ENCODE results near the gene OIT3.

The OIT3 gene

DNA sequence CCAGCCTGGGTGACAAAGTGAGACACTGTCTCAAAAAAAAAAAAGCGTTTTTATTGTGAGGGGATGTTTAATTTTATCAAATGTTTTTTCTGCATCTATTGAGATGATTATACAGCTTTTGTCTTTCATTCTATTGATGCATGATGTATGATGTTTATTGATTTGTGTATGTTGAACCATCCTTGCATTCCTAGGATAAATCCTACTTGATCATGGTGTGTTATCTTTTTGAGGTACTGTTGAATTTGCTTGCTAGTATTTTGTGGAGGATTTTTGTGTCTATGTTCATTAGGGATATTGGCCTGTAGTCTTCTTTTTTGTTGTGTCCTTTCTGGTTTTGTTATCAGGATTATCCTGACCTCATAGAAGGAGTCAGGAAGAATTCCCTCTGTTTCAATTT lies 83.3 kb downstream of the OIT3 start:
- no peaks in the 10 kb centered on the region for H3K27me3 ChIP-seq (ENCODE audit: insufficient read depth, low read length)

DNA sequence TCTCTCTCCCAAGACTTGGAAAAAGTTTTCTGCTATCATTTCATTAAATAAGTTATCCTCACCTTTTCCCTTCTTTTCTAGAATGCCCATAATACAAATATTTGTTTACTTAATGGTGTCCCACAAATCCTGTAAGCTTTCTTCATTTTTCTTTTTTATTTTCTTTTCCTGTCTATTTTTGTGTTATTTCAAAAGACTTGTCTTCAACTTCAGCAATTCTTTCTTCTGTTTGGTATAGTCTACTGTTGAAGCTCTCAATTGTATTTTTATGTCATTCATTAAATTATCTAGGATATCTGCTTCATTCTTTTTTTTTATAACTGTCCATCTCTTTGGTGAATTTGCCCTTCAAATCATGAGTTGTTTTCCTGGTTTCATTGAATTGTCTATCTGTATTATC lies 86.2 kb downstream of the OIT3 start:
- Histone ChIP-seq H3K36me3 (ENCODE audit: insufficient read depth, low read length) (no peaks in the 10 kb centered on the region), H3K27ac (ENCODE audit: low read depth, low read length) (no peak overlapping the region), H3K4me1 (ENCODE audit: control insufficient read depth, insufficient read depth, low read length, unreplicated experiment) (no peaks in the 10 kb centered on the region), H3K79me2 (ENCODE audit: control insufficient read depth, insufficient read depth, low read length, unreplicated experiment) (no peaks in the 10 kb centered on the region), H2AFZ (ENCODE audit: low read length, unreplicated experiment) (no peak overlapping the region), H3K4me3 (ENCODE audit: low read depth, low read length) (no peak overlapping the region), H3K27me3 (ENCODE audit: insufficient read depth, low read length) (no peaks in the 10 kb centered on the region)

More for the DNA sequence above, 83.3 kb downstream of the OIT3 start:
- Histone ChIP-seq H3K4me3 (ENCODE audit: low read depth, low read length) (no peak overlapping the region), H2AFZ (ENCODE audit: low read length, unreplicated experiment) (no peak overlapping the region), H3K36me3 (ENCODE audit: insufficient read depth, low read length) (no peaks in the 10 kb centered on the region), H3K27ac (ENCODE audit: low read depth, low read length) (no peak overlapping the region), H3K79me2 (ENCODE audit: control insufficient read depth, insufficient read depth, low read length, unreplicated experiment) (no peaks in the 10 kb centered on the region), H3K4me1 (ENCODE audit: control insufficient read depth, insufficient read depth, low read length, unreplicated experiment) (no peaks in the 10 kb centered on the region)

DNA sequence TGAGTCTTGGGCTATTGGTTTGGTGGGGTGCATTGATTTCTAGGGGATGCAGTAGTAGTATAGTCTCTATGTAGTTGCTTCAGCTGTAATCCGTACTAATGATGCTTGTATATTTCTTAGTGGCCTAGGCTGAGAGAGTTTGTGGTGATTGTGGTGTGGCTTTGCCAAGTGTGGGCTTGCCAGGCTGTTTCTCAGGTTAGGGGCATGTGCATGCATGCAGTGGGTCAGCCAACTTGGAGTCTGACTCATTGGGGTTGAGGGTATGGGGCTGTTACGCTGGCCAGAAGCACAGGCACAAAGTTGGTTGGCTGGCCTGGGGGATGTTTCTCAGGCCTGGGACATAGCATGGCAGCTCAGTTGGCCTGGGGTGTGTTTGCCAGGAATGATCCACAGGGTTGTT lies 86.8 kb downstream of the OIT3 start:
- Histone ChIP-seq H2AFZ (ENCODE audit: low read length, unreplicated experiment) (no peak overlapping the region), H3K27ac (ENCODE audit: low read depth, low read length) (no peak overlapping the region), H3K79me2 (ENCODE audit: control insufficient read depth, insufficient read depth, low read length, unreplicated experiment) (no peaks in the 10 kb centered on the region)

DNA sequence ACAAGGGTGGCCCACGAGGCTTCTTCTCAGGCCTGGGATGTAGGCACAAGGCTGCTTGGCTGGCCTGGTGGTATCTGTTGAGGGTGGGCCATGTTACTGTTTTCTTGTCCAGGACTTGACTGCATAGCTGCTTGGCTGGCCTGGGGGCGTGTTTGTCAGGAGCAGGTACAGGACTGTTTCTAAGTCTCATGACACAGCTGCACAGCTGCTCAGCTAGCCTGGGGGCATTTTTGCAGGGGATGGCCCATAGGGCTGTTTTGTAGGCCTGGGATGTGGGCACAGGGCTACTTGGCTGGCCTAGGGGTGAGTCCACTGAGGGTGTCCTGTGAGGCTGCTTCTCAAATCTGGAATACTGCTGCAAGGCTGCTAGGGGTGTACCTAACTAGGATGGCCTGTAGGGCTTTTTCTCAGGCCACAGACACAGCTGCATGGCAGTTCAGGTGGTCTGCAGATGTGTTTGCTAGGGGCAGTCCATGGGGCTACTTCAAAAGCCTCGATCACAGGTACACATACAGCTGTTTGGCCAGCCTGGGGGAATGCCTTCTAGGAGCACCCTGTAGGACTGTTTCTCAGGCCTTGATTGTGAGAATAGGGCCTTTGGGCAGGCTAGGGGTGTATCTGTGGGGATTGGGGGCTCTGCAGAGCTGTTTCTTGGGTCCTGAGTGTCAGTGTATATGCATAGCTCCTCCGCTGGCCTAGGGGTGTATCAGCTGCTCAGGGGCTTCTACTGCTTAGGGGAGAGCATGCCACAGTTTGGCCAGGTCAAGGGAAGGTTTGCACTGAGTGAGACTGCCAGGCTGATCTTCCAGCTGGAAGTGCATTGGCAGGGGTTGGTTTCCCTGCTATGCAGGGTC lies 87.7 kb downstream of the OIT3 start:
- Histone ChIP-seq H3K4me1 (ENCODE audit: control insufficient read depth, insufficient read depth, low read length, unreplicated experiment) (no peaks in the 10 kb centered on the region), H3K27ac (ENCODE audit: low read depth, low read length) (no peak overlapping the region), H3K27me3 (ENCODE audit: insufficient read depth, low read length) (no peaks in the 10 kb centered on the region), H2AFZ (ENCODE audit: low read length, unreplicated experiment) (no peak overlapping the region), H3K36me3 (ENCODE audit: insufficient read depth, low read length) (no peaks in the 10 kb centered on the region), H3K79me2 (ENCODE audit: control insufficient read depth, insufficient read depth, low read length, unreplicated experiment) (no peaks in the 10 kb centered on the region), H3K4me3 (ENCODE audit: low read depth, low read length) (no peak overlapping the region)

More for the DNA sequence above, 86.8 kb downstream of the OIT3 start:
- Histone ChIP-seq H3K27me3 (ENCODE audit: insufficient read depth, low read length) (no peaks in the 10 kb centered on the region), H3K4me1 (ENCODE audit: control insufficient read depth, insufficient read depth, low read length, unreplicated experiment) (no peaks in the 10 kb centered on the region), H3K4me3 (ENCODE audit: low read depth, low read length) (no peak overlapping the region), H3K36me3 (ENCODE audit: insufficient read depth, low read length) (no peaks in the 10 kb centered on the region)

DNA sequence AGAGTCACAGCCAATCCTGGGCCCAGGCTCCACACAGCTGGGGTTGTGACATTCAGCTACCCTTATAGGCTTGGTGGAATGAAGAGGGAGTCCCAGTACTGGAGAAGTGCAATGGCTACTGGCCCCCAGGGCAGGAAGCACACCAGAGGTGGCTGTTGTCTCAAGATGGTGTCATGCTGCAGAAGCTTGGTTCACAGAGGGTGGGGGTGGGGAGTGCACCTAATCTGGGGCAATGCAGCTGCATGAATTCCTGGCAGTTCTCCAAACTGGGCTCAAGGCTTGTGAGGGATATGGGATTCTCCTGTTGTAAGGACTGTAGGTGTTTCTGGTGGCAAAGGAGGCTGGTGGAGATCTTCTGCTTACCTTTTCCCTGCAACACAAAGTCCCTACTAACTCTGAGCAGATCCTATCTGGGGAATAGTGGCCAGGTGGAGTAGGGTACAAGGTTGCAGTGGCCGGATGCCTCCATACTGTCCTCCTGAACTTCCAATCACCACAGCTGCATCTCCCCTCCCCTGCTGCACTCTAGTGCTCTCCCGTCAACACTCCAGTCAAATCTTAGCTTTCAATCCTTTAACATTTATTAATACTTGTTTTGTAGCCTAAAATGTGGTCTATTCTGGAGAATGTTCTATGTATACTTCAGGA lies 88.5 kb downstream of the OIT3 start:
- Histone ChIP-seq H3K36me3 (ENCODE audit: insufficient read depth, low read length) (no peaks in the 10 kb centered on the region), H3K4me3 (ENCODE audit: low read depth, low read length) (no peak overlapping the region), H3K27ac (ENCODE audit: low read depth, low read length) (no peak overlapping the region), H3K27me3 (ENCODE audit: insufficient read depth, low read length) (no peaks in the 10 kb centered on the region), H2AFZ (ENCODE audit: low read length, unreplicated experiment) (no peak overlapping the region), H3K4me1 (ENCODE audit: control insufficient read depth, insufficient read depth, low read length, unreplicated experiment) (no peaks in the 10 kb centered on the region), H3K79me2 (ENCODE audit: control insufficient read depth, insufficient read depth, low read length, unreplicated experiment) (no peaks in the 10 kb centered on the region)

Data from ACC112 (cell line).